ENCODE measurements around the gene MAPK11. TPM values are rescaled to one million over a fixed set of nuclear protein-coding genes. Genes with fewer than 3 reads are reported as not detected.

Gene MAPK11
- total and polyA plus RNA-seq, 10 of the 15 experiments (the other 5 are each of a cell fraction or from before 2014, with no cell fraction given): 0.05 to 12.8 (median 3.7) TPM

- no peak overlapping the region for H3K9ac ChIP-seq (ENCODE audit: control insufficient read depth, insufficient read depth, low read length)
- H3K27ac ChIP-seq (ENCODE audit: control insufficient read depth, insufficient read depth): no peak overlapping the region
- no TSS peak for BruUV-seq (replicated peaks)
- ATAC-seq (no peak), FAIRE-seq (no peak), DNase-seq (ENCODE audit: low read depth, low spot score) (no peak)
- 95% methylated on average over 22 of the region's 37 CpGs for WGBS (ENCODE audit: insufficient coverage, insufficient replicate concordance, low lambda C conversion rate, missing lambda C conversion rate)
- no peak overlapping the region for H2AFZ ChIP-seq (ENCODE audit: control insufficient read depth, low read depth, low read length)
- no peak overlapping the region for H3K4me2 ChIP-seq (ENCODE audit: control insufficient read depth, insufficient read depth)
- ChIA-PET CTCF (no interaction called here), SMC1A (ENCODE audit: uncharacterized antibody, unreplicated experiment) (no interaction called here), POLR2A (interaction anchor here (0.7 kb wide), 1 partner anchor 260 kb away, joined by 3 read pairs; no protein-coding TSS in a partner anchor), RAD21 (ENCODE audit: unreplicated experiment) (no interaction called here)
- no peaks in the 10 kb centered on the region for H3K9me3 ChIP-seq (replicated peaks; ENCODE audit: control insufficient read depth, insufficient read depth, low read length)
- no peaks in the 10 kb centered on the region for H3K36me3 ChIP-seq (ENCODE audit: control insufficient read depth in 2 of 2, insufficient read depth in 2 of 2, low read length in 1 of 2)
- no peak for TF ChIP-seq SIN3A (IDR thresholded peaks at IDR 0.05; ENCODE audit: low read depth, low read length)
- TF ChIP-seq ASH2L (IDR thresholded peaks at IDR 0.05; ENCODE audit: borderline replicate concordance, low read depth): no peak
- no peak for TF ChIP-seq ATF7 (IDR thresholded peaks at IDR 0.05; ENCODE audit: low read depth)
- no peak for TF ChIP-seq JUND (IDR thresholded peaks at IDR 0.05; ENCODE audit: low read depth, low read length)
- TF ChIP-seq NR2F1 (conservative IDR thresholded peaks at IDR 0.05): no peak
- no peak for TF ChIP-seq E2F8 (IDR thresholded peaks at IDR 0.05; ENCODE audit: low read depth, partially characterized antibody)
- no peak for TF ChIP-seq SP1 (IDR thresholded peaks at IDR 0.05; ENCODE audit: low read depth, low read length)
- TF ChIP-seq NFXL1 (IDR thresholded peaks at IDR 0.05; ENCODE audit: borderline replicate concordance): no peak
- H3K79me2 ChIP-seq (ENCODE audit: control insufficient read depth, insufficient read depth, low read length): no peaks in the 10 kb centered on the region
- in situ Hi-C loops (cut with MboI): no loop called here
- no peaks in the 10 kb centered on the region for H4K20me1 ChIP-seq (ENCODE audit: control insufficient read depth, insufficient read depth)
- no peak overlapping the region for H3K4me3 ChIP-seq
- intact Hi-C loops (cut with micrococcal nuclease; ENCODE audit: unreplicated experiment): no loop called here
- no peaks in the 10 kb centered on the region for H3K27me3 ChIP-seq (replicated peaks in 1 of 2; ENCODE audit: control insufficient read depth in 2 of 2, insufficient read depth in 2 of 2, low read length in 1 of 2)
- H3K4me1 ChIP-seq (ENCODE audit: control insufficient read depth, insufficient read depth, low read length): peaks cover 22% of the 10 kb centered on the region
Measured at GRCh38 chr22:50266994-50267393, 3.2 kb downstream of the MAPK11 start.

Measured in GM12878 (cell line).